ENCODE results near the gene SCD5.

The SCD5 gene

GRCh38 chr4:82779032-82779431 is 19.6 kb downstream of the SCD5 start:
- no peak for DNase-seq (ENCODE audit: low read depth)
- no peak for TF ChIP-seq CTCF (IDR thresholded peaks at IDR 0.05; ENCODE audit: insufficient read depth, low read depth, low read length, missing control alignments)
- no peak overlapping the region for H3K4me3 ChIP-seq (ENCODE audit: low read depth, low read length)

- no peak overlapping the region for H3K4me3 ChIP-seq (ENCODE audit: low read depth, low read length)
- DNase-seq (ENCODE audit: low read depth): no peak
- TF ChIP-seq CTCF (IDR thresholded peaks at IDR 0.05; ENCODE audit: insufficient read depth, low read depth, low read length, missing control alignments): no peak
Observed at GRCh38 chr4:82777857-82778525, 20.6 kb downstream of the SCD5 start.

- H3K4me3 ChIP-seq (ENCODE audit: low read depth, low read length): no peak overlapping the region
- TF ChIP-seq CTCF (IDR thresholded peaks at IDR 0.05; ENCODE audit: insufficient read depth, low read depth, low read length, missing control alignments): no peak
- no peak for DNase-seq (ENCODE audit: low read depth)
Observed at GRCh38 chr4:82776925-82777542, 21.6 kb downstream of the SCD5 start.

- DNase-seq (ENCODE audit: low read depth): no peak
- no peak for TF ChIP-seq CTCF (IDR thresholded peaks at IDR 0.05; ENCODE audit: insufficient read depth, low read depth, low read length, missing control alignments)
- no peak overlapping the region for H3K4me3 ChIP-seq (ENCODE audit: low read depth, low read length)
Observed at GRCh38 chr4:82775243-82775642, 23.4 kb downstream of the SCD5 start.

GRCh38 chr4:82774711-82775171 is 23.9 kb downstream of the SCD5 start:
- no peak for DNase-seq (ENCODE audit: low read depth)
- TF ChIP-seq CTCF (IDR thresholded peaks at IDR 0.05; ENCODE audit: insufficient read depth, low read depth, low read length, missing control alignments): no peak
- H3K4me3 ChIP-seq (ENCODE audit: low read depth, low read length): no peak overlapping the region

GRCh38 chr4:82773057-82773456 is 25.5 kb downstream of the SCD5 start:
- TF ChIP-seq CTCF (IDR thresholded peaks at IDR 0.05; ENCODE audit: insufficient read depth, low read depth, low read length, missing control alignments): no peak
- no peak for DNase-seq (ENCODE audit: low read depth)
- H3K4me3 ChIP-seq (ENCODE audit: low read depth, low read length): no peak overlapping the region

All from GM12865 (cell line).